GM20000 (cell line): ENCODE data around the gene DHCR24.

ENCODE experiments used
- DNase-seq: peaks from one replicate; pipeline ENCODE4 v3.0.0; 2012; ENCODE audit warnings: low spot score
- TF ChIP-seq, protein P1 (sequence below): IDR thresholded peaks from 2 replicates; pipeline ENCODE4 v1.5.1; 2012; ENCODE audit warnings: mild to moderate bottlenecking, control low read depth; ENCODE audit errors: extremely low read depth, missing control alignments

DHCR24 gene

DNA sequence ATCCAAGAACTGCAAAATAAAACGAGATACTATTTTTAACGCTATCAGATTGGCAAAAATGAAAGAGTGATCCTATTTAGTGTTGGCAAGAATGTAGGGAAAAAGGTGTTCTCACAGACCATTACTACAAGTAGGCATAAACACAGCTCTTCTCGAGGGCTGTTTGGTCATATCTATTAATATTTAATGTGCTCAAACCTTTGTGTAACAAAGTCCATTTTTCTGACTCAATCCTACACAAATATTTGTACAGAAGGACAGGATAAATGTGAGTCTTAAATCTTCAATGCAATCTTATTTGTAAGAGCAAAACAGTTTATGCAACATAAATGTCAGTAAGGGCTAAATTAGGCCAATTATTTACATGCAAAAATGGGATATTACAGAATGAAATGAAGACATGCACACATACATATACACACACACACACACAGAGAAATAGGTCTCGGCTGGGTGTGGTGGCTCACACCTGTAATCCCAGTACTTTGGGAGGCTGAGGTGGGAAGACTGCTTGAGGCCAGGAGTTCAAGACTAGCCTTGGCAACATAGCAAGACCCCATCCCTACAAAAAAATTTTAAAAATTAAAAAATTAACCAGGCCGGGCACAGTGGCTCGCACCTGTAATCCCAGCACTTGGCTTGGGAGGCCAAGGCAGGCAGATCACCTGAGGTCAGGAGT, 17.7 kb downstream of the DHCR24 start:
- TF ChIP-seq, protein P1, sequence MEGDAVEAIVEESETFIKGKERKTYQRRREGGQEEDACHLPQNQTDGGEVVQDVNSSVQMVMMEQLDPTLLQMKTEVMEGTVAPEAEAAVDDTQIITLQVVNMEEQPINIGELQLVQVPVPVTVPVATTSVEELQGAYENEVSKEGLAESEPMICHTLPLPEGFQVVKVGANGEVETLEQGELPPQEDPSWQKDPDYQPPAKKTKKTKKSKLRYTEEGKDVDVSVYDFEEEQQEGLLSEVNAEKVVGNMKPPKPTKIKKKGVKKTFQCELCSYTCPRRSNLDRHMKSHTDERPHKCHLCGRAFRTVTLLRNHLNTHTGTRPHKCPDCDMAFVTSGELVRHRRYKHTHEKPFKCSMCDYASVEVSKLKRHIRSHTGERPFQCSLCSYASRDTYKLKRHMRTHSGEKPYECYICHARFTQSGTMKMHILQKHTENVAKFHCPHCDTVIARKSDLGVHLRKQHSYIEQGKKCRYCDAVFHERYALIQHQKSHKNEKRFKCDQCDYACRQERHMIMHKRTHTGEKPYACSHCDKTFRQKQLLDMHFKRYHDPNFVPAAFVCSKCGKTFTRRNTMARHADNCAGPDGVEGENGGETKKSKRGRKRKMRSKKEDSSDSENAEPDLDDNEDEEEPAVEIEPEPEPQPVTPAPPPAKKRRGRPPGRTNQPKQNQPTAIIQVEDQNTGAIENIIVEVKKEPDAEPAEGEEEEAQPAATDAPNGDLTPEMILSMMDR: no peak
- no peak for DNase-seq

DNA sequence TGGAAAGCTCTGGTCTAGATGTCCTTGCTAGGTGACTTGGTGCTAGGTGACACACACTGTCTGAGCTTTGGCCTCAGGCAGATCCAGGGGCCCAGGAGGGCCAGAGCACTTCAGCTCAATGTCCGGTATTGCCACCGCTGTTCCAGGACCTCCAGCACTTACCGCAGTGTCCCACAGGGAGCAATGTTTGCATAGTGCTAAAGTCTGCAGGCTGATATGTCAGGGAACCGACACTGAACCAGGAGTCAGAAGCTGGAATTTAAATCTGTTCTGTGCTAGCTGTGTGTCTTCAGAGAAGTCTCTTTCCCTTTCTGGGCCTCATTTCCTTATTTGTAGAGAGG, 19.3 kb downstream of the DHCR24 start:
- no peak for DNase-seq
- TF ChIP-seq, protein P1: no peak

DNA sequence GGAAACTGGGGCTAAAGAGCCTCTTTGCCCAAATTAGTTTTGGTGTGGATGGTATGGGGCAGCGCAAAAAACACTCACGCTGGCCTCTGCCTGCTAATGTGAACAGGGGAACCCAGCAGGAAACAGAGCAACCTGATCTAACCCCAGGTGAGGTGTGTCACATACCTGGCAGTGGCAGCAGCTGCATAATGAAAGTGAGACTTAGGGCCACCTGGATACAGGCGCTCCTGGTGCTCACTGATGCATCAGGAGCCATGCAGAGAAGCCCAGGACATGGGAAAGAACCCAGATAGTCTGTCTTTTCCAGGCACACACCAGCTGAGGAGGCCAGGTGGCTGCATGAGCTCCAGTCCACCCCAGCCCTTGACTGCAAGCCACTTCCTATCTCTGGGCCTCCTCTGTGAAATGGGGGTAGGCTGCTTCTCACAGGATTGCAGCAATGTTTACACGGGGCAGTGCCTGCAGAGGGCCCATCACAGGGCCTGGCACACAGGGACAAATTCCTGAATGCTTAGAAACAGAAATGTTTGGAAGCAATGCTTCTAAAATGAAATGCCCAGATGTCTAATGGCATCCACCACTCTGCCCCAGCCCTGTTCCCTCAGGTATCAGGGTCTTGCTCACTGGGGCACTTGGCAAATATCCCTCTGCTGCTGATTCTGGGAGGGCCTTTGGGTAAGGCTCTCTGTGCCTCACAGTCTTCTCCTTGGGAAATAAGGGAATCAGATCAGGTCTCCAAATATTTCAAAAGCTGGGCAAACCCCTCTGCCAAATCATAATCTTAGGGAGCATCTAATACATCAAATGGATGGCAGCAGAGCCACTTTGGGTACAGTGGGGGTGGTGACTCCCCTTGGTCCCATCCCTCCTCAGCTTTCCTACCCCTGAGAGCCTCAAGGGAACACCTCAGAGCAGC, 19.9 kb downstream of the DHCR24 start:
- TF ChIP-seq, protein P1: no peak
- DNase-seq: no peak

DNA sequence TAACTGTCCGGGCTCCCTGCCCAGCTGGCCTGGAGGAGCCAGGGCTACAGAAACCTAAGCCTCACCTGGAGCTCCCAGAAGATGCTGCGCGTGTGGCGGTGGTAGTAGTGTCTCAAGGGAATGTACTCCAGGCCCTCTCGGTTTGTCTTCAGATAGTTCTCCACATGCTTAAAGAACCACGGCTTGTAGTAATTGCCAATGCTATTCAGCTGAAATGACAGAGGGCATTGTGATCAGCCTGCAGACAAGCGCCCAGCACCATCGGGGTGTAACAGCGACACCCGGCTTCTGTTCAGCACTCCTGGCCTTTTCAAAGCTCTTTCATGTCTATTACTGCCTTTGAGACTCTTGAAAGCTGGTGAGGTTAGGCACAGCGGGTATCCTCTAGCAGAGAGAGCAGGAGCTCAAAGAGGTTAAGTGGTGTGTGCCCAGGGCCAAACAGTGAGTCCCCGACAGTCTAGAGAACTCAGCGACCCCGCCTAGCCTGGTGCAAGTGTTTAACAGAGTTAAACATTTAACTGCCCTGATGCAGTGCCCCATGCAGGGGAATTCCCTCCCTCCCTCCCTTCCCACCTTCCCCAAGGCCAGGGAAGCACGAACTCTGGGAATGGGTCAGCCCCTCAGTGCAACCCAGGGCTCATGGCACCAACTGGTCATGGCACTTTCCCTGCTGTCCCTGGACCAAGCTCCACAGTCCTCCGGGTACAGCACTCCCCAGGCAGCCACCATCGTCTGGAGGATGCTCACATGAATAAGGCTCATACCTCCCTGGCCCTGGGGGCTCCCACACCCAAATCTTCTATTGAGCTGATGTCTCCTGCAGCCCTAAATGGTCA, 21.5 kb downstream of the DHCR24 start:
- TF ChIP-seq, protein P1: no peak
- DNase-seq: no peak

DNA sequence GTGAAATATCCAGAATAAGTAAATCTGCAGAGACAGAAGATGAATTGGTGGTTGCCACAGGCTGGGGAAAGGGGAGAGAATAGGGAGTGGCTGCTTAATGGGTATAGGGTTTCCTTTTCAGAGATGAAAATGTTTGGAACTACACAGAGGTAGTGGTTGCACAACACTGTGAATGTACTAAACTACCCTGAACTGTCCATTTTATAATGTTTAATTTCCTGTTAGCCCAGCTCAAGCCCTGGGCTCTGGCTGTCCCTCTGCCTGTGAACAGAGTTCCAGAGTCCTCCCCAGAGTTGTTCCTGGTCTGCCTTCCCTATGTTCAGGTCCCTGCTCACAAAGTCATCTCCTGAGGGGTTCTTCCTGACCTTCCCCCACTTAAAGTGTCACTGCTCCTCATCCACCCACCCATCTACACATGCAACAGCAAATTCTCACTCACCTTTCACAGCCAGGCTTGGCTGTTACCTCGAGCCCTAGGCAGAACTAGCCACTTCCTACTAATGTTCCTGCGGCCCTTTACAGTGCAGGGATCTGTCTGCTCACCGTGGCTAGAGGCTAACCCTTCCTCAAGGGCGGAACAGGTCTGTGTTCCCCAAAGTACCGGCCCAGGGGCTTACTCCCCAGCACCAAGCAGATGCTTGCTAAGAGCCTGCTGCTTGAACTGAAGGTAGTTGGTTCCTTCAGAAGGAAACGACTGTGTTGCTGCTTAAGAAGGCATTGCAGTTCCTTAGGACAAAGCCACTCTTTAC, 22.4 kb downstream of the DHCR24 start:
- TF ChIP-seq, protein P1: no peak
- no peak for DNase-seq

DNA sequence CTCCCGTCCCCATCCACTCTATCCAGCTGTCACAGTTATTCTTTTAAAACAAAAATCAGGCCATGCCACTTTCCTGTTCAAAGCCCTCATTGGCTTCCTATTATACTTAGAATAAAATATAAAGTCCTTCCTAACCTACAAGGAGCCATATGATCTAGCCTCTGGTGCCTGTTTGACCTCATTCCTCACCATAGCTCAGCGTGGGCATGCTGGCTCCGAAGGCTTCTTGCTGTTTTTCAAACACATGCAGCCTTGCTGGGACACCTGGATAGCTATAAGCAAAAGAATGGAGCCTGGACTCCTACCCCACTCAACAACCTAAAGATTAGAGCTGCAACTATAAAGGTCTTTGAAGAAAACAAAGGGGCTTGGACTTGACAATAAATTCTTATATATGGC, 23.7 kb downstream of the DHCR24 start:
- TF ChIP-seq, protein P1: no peak
- DNase-seq: no peak
